HAP-1 (cell line): Measurements from ENCODE around the gene WDR70.
A peak's percentile ranks its signal among the peaks of the same experiment; 100 is the strongest.
"Not testable (repeated sequence)": the region's sequence is repeated elsewhere in the genome, so short reads cannot be mapped to it uniquely, and the experiment has no call there.

Experiments used
- DNase-seq, 2 experiments: peaks; one replicate each; pipeline ENCODE4 v3.0.0-alpha.2; 2016 to 2020; ENCODE audit warnings: low spot score in 2 of 2
- H3K27me3 ChIP-seq: fragments of 250-450 bp; sonication (Bioruptor Pico); 2 replicates; pipeline ENCODE4 v1.5.1; 2020; ENCODE audit warnings: low read depth, mild to moderate bottlenecking, moderate library complexity
- H3K36me3 ChIP-seq: fragments of 250-450 bp; sonication (Bioruptor Pico); replicated peaks from 2 replicates; pipeline ENCODE4 v1.5.1; 2020; ENCODE audit warnings: mild to moderate bottlenecking
- H3K4me1 ChIP-seq: fragments of 250-450 bp; sonication (Bioruptor Pico); 2 replicates; pipeline ENCODE4 v1.5.1; 2020; ENCODE audit warnings: mild to moderate bottlenecking
- H3K4me3 ChIP-seq: fragments of 250-450 bp; sonication (Bioruptor Pico); 2 replicates; pipeline ENCODE4 v1.5.1; 2020; ENCODE audit warnings: mild to moderate bottlenecking, moderate library complexity
- H3K9me3 ChIP-seq: fragments of 250-450 bp; sonication (Bioruptor Pico); 2 replicates; pipeline ENCODE4 v1.5.1; 2020; ENCODE audit warnings: mild to moderate bottlenecking, moderate library complexity
- in situ Hi-C: fragments of 300-500 bp; cut with MboI; formaldehyde crosslinking; loops from 3 replicates; pipeline ENCODE4 v1.14.3; 2020; ENCODE audit warnings: low sequenced_read_pairs, inconsistent platforms, mixed read lengths

WDR70 gene

GRCh38 chr5:37379100-37379628, at the start of gene WDR70:
WDR70 (plus strand) TSS chr5:37379318; CDS start chr5:37379368, 50 bp downstream.
- H3K4me1 ChIP-seq, H3K36me3 ChIP-seq, in situ Hi-C loops, H3K9me3 ChIP-seq, H3K27me3 ChIP-seq: not testable (repeated sequence)
- DNase-seq: peak; percentile 78 to 89
- peak within 1 kb of the TSS; percentile 84 for H3K4me3 ChIP-seq

GRCh38 chr5:37334754-37335153, 44.4 kb upstream of the WDR70 start:
- H3K36me3 ChIP-seq: peaks cover 64% of the 10 kb centered on the region
- H3K9me3 ChIP-seq, H3K4me1 ChIP-seq, in situ Hi-C loops, H3K4me3 ChIP-seq, H3K27me3 ChIP-seq, DNase-seq: not testable (repeated sequence)

- peaks cover 81% of the 10 kb centered on the region for H3K36me3 ChIP-seq
- in situ Hi-C loops, DNase-seq: not testable (repeated sequence)
Measured at GRCh38 chr5:37342741-37343140, 36.4 kb upstream of the WDR70 start.

GRCh38 chr5:37355161-37355560, 24.0 kb upstream of the WDR70 start:
- in situ Hi-C loops: no loop called here
- Histone ChIP-seq H3K36me3 (peaks cover 78% of the 10 kb centered on the region), H3K9me3 (no peaks in the 10 kb centered on the region), H3K4me3 (no peak overlapping the region), H3K4me1 (no peaks in the 10 kb centered on the region), H3K27me3 (no peaks in the 10 kb centered on the region)
- no peak for DNase-seq

More at GRCh38 chr5:37342741-37343140, 36.4 kb upstream of the WDR70 start:
- H3K9me3 ChIP-seq, H3K4me1 ChIP-seq, H3K4me3 ChIP-seq, H3K27me3 ChIP-seq: not testable (repeated sequence)

- Histone ChIP-seq H3K4me1 (peaks cover 19% of the 10 kb centered on the region), H3K4me3 (peak overlapping the region; percentile 82), H3K36me3 (peaks cover 5% of the 10 kb centered on the region; the same call in 1 of the 2 replicates), H3K27me3 (no peaks in the 10 kb centered on the region), H3K9me3 (no peaks in the 10 kb centered on the region)
- in situ Hi-C loops: no loop called here
- DNase-seq: no peak
Measured at GRCh38 chr5:37370550-37370863, 8.6 kb upstream of the WDR70 start.

GRCh38 chr5:37370864-37371726, 8.0 kb upstream of the WDR70 start, which contains the start of gene NUP155:
NUP155 (minus strand) TSS chr5:37371106; CDS start chr5:37370977, 129 bp downstream.
- DNase-seq: peak; percentile 93 to 97
- Histone ChIP-seq H3K9me3 (no peaks in the 10 kb centered on the region), H3K4me1 (peaks cover 19% of the 10 kb centered on the region), H3K27me3 (no peaks in the 10 kb centered on the region), H3K4me3 (peak within 1 kb of the TSS; percentile 82), H3K36me3 (peaks cover 5% of the 10 kb centered on the region; the same call in 1 of the 2 replicates)
- in situ Hi-C loops: no loop called here

- Histone ChIP-seq H3K4me1 (peaks cover 11% of the 10 kb centered on the region; the same call in 1 of the 2 replicates), H3K9me3 (no peaks in the 10 kb centered on the region), H3K4me3 (no peak overlapping the region), H3K36me3 (no peaks in the 10 kb centered on the region), H3K27me3 (no peaks in the 10 kb centered on the region)
- DNase-seq: no peak
- in situ Hi-C loops: no loop called here
Measured at GRCh38 chr5:37375091-37375490, 4.0 kb upstream of the WDR70 start.

GRCh38 chr5:37378066-37378465, 1.1 kb upstream of the WDR70 start:
- H3K27me3 ChIP-seq, H3K36me3 ChIP-seq, in situ Hi-C loops, H3K9me3 ChIP-seq, DNase-seq, H3K4me1 ChIP-seq, H3K4me3 ChIP-seq: not testable (repeated sequence)

GRCh38 chr5:37391591-37391990, 12.5 kb downstream of the WDR70 start:
- peaks cover 12% of the 10 kb centered on the region for H3K36me3 ChIP-seq

GRCh38 chr5:37396352-37396751, 17.2 kb downstream of the WDR70 start:
- in situ Hi-C loops: no loop called here
- Histone ChIP-seq H3K4me3 (no peak overlapping the region), H3K27me3 (no peaks in the 10 kb centered on the region), H3K36me3 (peaks cover 12% of the 10 kb centered on the region), H3K4me1 (peaks cover 5% of the 10 kb centered on the region), H3K9me3 (no peaks in the 10 kb centered on the region)
- no peak for DNase-seq

More at GRCh38 chr5:37391591-37391990, 12.5 kb downstream of the WDR70 start:
- in situ Hi-C loops: no loop called here
- Histone ChIP-seq H3K4me3 (no peak overlapping the region), H3K4me1 (no peaks in the 10 kb centered on the region), H3K27me3 (no peaks in the 10 kb centered on the region), H3K9me3 (no peaks in the 10 kb centered on the region)
- DNase-seq: no peak

- Histone ChIP-seq H3K4me3 (no peak overlapping the region), H3K27me3 (no peaks in the 10 kb centered on the region), H3K36me3 (peaks cover under 1% of the 10 kb centered on the region; the same call in 1 of the 2 replicates), H3K4me1 (peaks cover 5% of the 10 kb centered on the region), H3K9me3 (no peaks in the 10 kb centered on the region)
- in situ Hi-C loops: loop anchor here (25.0 kb wide), 1 partner anchor 112 kb away; no protein-coding TSS in a partner anchor
- DNase-seq: no peak
Measured at GRCh38 chr5:37400501-37400900, 21.4 kb downstream of the WDR70 start.

GRCh38 chr5:37412515-37412914, 33.4 kb downstream of the WDR70 start:
- in situ Hi-C loops: loop anchor here (10.0 to 25.0 kb wide), 2 partner anchors 100 to 782 kb away; no protein-coding TSS in a partner anchor
- H3K4me3 ChIP-seq: no peak overlapping the region
- no peaks in the 10 kb centered on the region for H3K4me1 ChIP-seq
- no peak for DNase-seq
- H3K36me3 ChIP-seq: no peaks in the 10 kb centered on the region
- no peaks in the 10 kb centered on the region for H3K27me3 ChIP-seq
- H3K9me3 ChIP-seq: no peaks in the 10 kb centered on the region

- in situ Hi-C loops: loop anchor here (10.0 to 25.0 kb wide), 2 partner anchors 97 to 779 kb away; no protein-coding TSS in a partner anchor
- not testable (repeated sequence) for H3K36me3 ChIP-seq, H3K4me1 ChIP-seq, DNase-seq, H3K4me3 ChIP-seq, H3K9me3 ChIP-seq, H3K27me3 ChIP-seq
Measured at GRCh38 chr5:37415456-37415855, 36.3 kb downstream of the WDR70 start.

GRCh38 chr5:37417347-37417746, 38.2 kb downstream of the WDR70 start:
- no peak for DNase-seq
- no peak overlapping the region for H3K4me3 ChIP-seq
- in situ Hi-C loops: loop anchor here (10.0 to 25.0 kb wide), 2 partner anchors 95 to 777 kb away; no protein-coding TSS in a partner anchor
- H3K9me3 ChIP-seq: no peaks in the 10 kb centered on the region
- no peaks in the 10 kb centered on the region for H3K27me3 ChIP-seq
- no peaks in the 10 kb centered on the region for H3K36me3 ChIP-seq
- no peaks in the 10 kb centered on the region for H3K4me1 ChIP-seq
